ENCODE measurements around the gene BAZ2B. TPM values are rescaled to one million over a fixed set of nuclear protein-coding genes. Genes with fewer than 3 reads are reported as not detected.

BAZ2B gene
- total RNA-seq, 1 donor from 2014 or later, result 81.5 TPM

GRCh38 chr2:159501743-159502142, 114.6 kb downstream of the BAZ2B start:
- TF ChIP-seq CTCF (IDR thresholded peaks at IDR 0.05), result no peak
- H3K27me3 Mint-ChIP-seq (ENCODE audit: unreplicated experiment), result no peaks in the 10 kb centered on the region
- DNase-seq (ENCODE audit: extremely low spot score, unreplicated experiment), result no peak
- H3K4me3 Mint-ChIP-seq (ENCODE audit: unreplicated experiment), result no peak overlapping the region
- no peak overlapping the region for H3K27ac Mint-ChIP-seq (ENCODE audit: unreplicated experiment)
- H3K9me3 Mint-ChIP-seq (ENCODE audit: unreplicated experiment), result peaks cover 10% of the 10 kb centered on the region
- H3K36me3 Mint-ChIP-seq (ENCODE audit: unreplicated experiment), result peaks cover 7% of the 10 kb centered on the region
- H3K4me1 Mint-ChIP-seq (ENCODE audit: unreplicated experiment), result peaks cover 10% of the 10 kb centered on the region

- H3K27me3 Mint-ChIP-seq (ENCODE audit: unreplicated experiment), result no peaks in the 10 kb centered on the region
- peak overlapping the region; percentile 61 for H3K27ac Mint-ChIP-seq (ENCODE audit: unreplicated experiment)
- H3K36me3 Mint-ChIP-seq (ENCODE audit: unreplicated experiment), result peaks cover 7% of the 10 kb centered on the region
- H3K4me3 Mint-ChIP-seq (ENCODE audit: unreplicated experiment), result no peak overlapping the region
- peaks cover 10% of the 10 kb centered on the region for H3K9me3 Mint-ChIP-seq (ENCODE audit: unreplicated experiment)
- DNase-seq (ENCODE audit: extremely low spot score, unreplicated experiment), result no peak
- TF ChIP-seq CTCF (IDR thresholded peaks at IDR 0.05), result no peak
- H3K4me1 Mint-ChIP-seq (ENCODE audit: unreplicated experiment), result peaks cover 10% of the 10 kb centered on the region
Measured at GRCh38 chr2:159497847-159498246, 118.5 kb downstream of the BAZ2B start.

GRCh38 chr2:159497256-159497655, 119.1 kb downstream of the BAZ2B start:
- Mint-ChIP-seq H3K36me3 (ENCODE audit: unreplicated experiment) (peaks cover 7% of the 10 kb centered on the region), H3K4me3 (ENCODE audit: unreplicated experiment) (no peak overlapping the region), H3K9me3 (ENCODE audit: unreplicated experiment) (peaks cover 10% of the 10 kb centered on the region), H3K27me3 (ENCODE audit: unreplicated experiment) (no peaks in the 10 kb centered on the region), H3K27ac (ENCODE audit: unreplicated experiment) (peak overlapping the region; percentile 61), H3K4me1 (ENCODE audit: unreplicated experiment) (peaks cover 10% of the 10 kb centered on the region)
- no peak for TF ChIP-seq CTCF (IDR thresholded peaks at IDR 0.05)
- DNase-seq (ENCODE audit: extremely low spot score, unreplicated experiment), result no peak

GRCh38 chr2:159489476-159489875, 126.9 kb downstream of the BAZ2B start:
- no peak for DNase-seq (ENCODE audit: extremely low spot score, unreplicated experiment)
- no peak overlapping the region for H3K27ac Mint-ChIP-seq (ENCODE audit: unreplicated experiment)
- no peaks in the 10 kb centered on the region for H3K9me3 Mint-ChIP-seq (ENCODE audit: unreplicated experiment)
- TF ChIP-seq CTCF (IDR thresholded peaks at IDR 0.05), result no peak
- H3K4me1 Mint-ChIP-seq (ENCODE audit: unreplicated experiment), result peaks cover 3% of the 10 kb centered on the region
- H3K36me3 Mint-ChIP-seq (ENCODE audit: unreplicated experiment), result peaks cover 5% of the 10 kb centered on the region
- no peaks in the 10 kb centered on the region for H3K27me3 Mint-ChIP-seq (ENCODE audit: unreplicated experiment)
- no peak overlapping the region for H3K4me3 Mint-ChIP-seq (ENCODE audit: unreplicated experiment)

GRCh38 chr2:159484532-159484931, 131.8 kb downstream of the BAZ2B start:
- no peak overlapping the region for H3K27ac Mint-ChIP-seq (ENCODE audit: unreplicated experiment)
- TF ChIP-seq CTCF (IDR thresholded peaks at IDR 0.05), result no peak
- H3K9me3 Mint-ChIP-seq (ENCODE audit: unreplicated experiment), result no peaks in the 10 kb centered on the region
- H3K27me3 Mint-ChIP-seq (ENCODE audit: unreplicated experiment), result no peaks in the 10 kb centered on the region
- DNase-seq (ENCODE audit: extremely low spot score, unreplicated experiment), result no peak
- peaks cover 3% of the 10 kb centered on the region for H3K36me3 Mint-ChIP-seq (ENCODE audit: unreplicated experiment)
- H3K4me3 Mint-ChIP-seq (ENCODE audit: unreplicated experiment), result no peak overlapping the region
- H3K4me1 Mint-ChIP-seq (ENCODE audit: unreplicated experiment), result peaks cover 3% of the 10 kb centered on the region
